ENCODE data around the gene NCOR1. TPM values are rescaled to one million over a fixed set of nuclear protein-coding genes. Genes with fewer than 3 reads are reported as not detected.
"Not testable (repeated sequence)": the region's sequence is repeated elsewhere in the genome, so short reads cannot be mapped to it uniquely, and the experiment has no call there.

The NCOR1 gene
- total RNA-seq, 4 donors from 2014 or later = 136 to 320 (median 177) TPM

GRCh38 chr17:16123531-16123930 lies 91.8 kb downstream of the NCOR1 start:
- WGBS = 85% methylated on average over 3 of the region's 3 CpGs

GRCh38 chr17:16122697-16123434 lies 92.5 kb downstream of the NCOR1 start:
- no peak overlapping the region for H3K4me3 ChIP-seq
- peaks cover 6% of the 10 kb centered on the region for H3K4me1 ChIP-seq
- WGBS = 78% methylated on average over 8 of the region's 8 CpGs
- no peak overlapping the region for H3K27ac ChIP-seq
- H3K36me3 ChIP-seq = peaks cover 48% of the 10 kb centered on the region
- DNase-seq (ENCODE audit: low spot score in 2 of 2) = no peak
- TF ChIP-seq EP300 (IDR thresholded peaks at IDR 0.05) (no peak), CTCF (IDR thresholded peaks at IDR 0.05) (no peak), POLR2A (IDR thresholded peaks at IDR 0.05) (no peak), POLR2AphosphoS5 (IDR thresholded peaks at IDR 0.05) (no peak)
- H3K27me3 ChIP-seq = no peaks in the 10 kb centered on the region
- no peaks in the 10 kb centered on the region for H3K9me3 ChIP-seq

More at GRCh38 chr17:16123531-16123930, 91.8 kb downstream of the NCOR1 start:
- DNase-seq (ENCODE audit: low spot score in 2 of 2) = no peak
- H3K27me3 ChIP-seq = no peaks in the 10 kb centered on the region
- peaks cover 49% of the 10 kb centered on the region for H3K36me3 ChIP-seq
- H3K4me3 ChIP-seq = no peak overlapping the region
- H3K9me3 ChIP-seq = no peaks in the 10 kb centered on the region
- no peak for TF ChIP-seq CTCF (IDR thresholded peaks at IDR 0.05)
- TF ChIP-seq POLR2AphosphoS5 (IDR thresholded peaks at IDR 0.05) = no peak
- TF ChIP-seq POLR2A (IDR thresholded peaks at IDR 0.05) = no peak
- no peak overlapping the region for H3K27ac ChIP-seq
- peaks cover 6% of the 10 kb centered on the region for H3K4me1 ChIP-seq

GRCh38 chr17:16121915-16122314 lies 93.4 kb downstream of the NCOR1 start:
- H3K9me3 ChIP-seq = no peaks in the 10 kb centered on the region
- no peak for DNase-seq (ENCODE audit: low spot score in 2 of 2)
- H3K27ac ChIP-seq = no peak overlapping the region
- peaks cover 6% of the 10 kb centered on the region for H3K4me1 ChIP-seq
- no peak overlapping the region for H3K4me3 ChIP-seq
- 48% methylated on average over 2 of the region's 2 CpGs for WGBS
- H3K27me3 ChIP-seq = no peaks in the 10 kb centered on the region
- TF ChIP-seq POLR2AphosphoS5 (IDR thresholded peaks at IDR 0.05) = no peak
- TF ChIP-seq CTCF (IDR thresholded peaks at IDR 0.05) = no peak
- no peak for TF ChIP-seq EP300 (IDR thresholded peaks at IDR 0.05)
- TF ChIP-seq POLR2A (IDR thresholded peaks at IDR 0.05) = no peak
- peaks cover 56% of the 10 kb centered on the region for H3K36me3 ChIP-seq

GRCh38 chr17:16120937-16121336 lies 94.4 kb downstream of the NCOR1 start:
- Histone ChIP-seq H3K9me3 (no peaks in the 10 kb centered on the region), H3K36me3 (peaks cover 65% of the 10 kb centered on the region), H3K4me3 (no peak overlapping the region), H3K4me1 (peaks cover 6% of the 10 kb centered on the region), H3K27me3 (no peaks in the 10 kb centered on the region), H3K27ac (no peak overlapping the region)
- WGBS = 93% methylated on average over 11 of the region's 11 CpGs
- TF ChIP-seq POLR2A (IDR thresholded peaks at IDR 0.05) = no peak
- TF ChIP-seq EP300 (IDR thresholded peaks at IDR 0.05) = no peak
- TF ChIP-seq POLR2AphosphoS5 (IDR thresholded peaks at IDR 0.05) = no peak
- no peak for TF ChIP-seq CTCF (IDR thresholded peaks at IDR 0.05)
- no peak for DNase-seq (ENCODE audit: low spot score in 2 of 2)

GRCh38 chr17:16117149-16117548 lies 98.2 kb downstream of the NCOR1 start:
- no peak for TF ChIP-seq POLR2A (IDR thresholded peaks at IDR 0.05)
- TF ChIP-seq CTCF (IDR thresholded peaks at IDR 0.05) = no peak
- no peak for TF ChIP-seq POLR2AphosphoS5 (IDR thresholded peaks at IDR 0.05)
- TF ChIP-seq EP300 (IDR thresholded peaks at IDR 0.05) = no peak
- Histone ChIP-seq H3K9me3 (peaks cover 5% of the 10 kb centered on the region), H3K36me3 (peaks cover 84% of the 10 kb centered on the region), H3K27me3 (no peaks in the 10 kb centered on the region), H3K27ac (no peak overlapping the region), H3K4me1 (no peaks in the 10 kb centered on the region), H3K4me3 (no peak overlapping the region)
- DNase-seq (ENCODE audit: low spot score in 2 of 2) = no peak
- WGBS = 95% methylated on average over 2 of the region's 2 CpGs

GRCh38 chr17:16115077-16115698 lies 100.1 kb downstream of the NCOR1 start:
- H3K36me3 ChIP-seq = peaks cover 70% of the 10 kb centered on the region
- H3K27ac ChIP-seq; H3K4me1 ChIP-seq; H3K4me3 ChIP-seq; DNase-seq (ENCODE audit: low spot score in 2 of 2); H3K27me3 ChIP-seq; H3K9me3 ChIP-seq: not testable (repeated sequence)
- WGBS = 98% methylated on average over 3 of the region's 3 CpGs
